Lung (tissue), 12 donors: ENCODE measurements around the gene NPPA. TPM values are rescaled to one million over a fixed set of nuclear protein-coding genes. Genes with fewer than 3 reads are reported as not detected.

Experiments used
- ATAC-seq: fragments of 200-7000 bp; cut with Tn5 transposase; one replicate; pipeline ENCODE4 v1.9.1; 2020; ENCODE audit warnings: moderate number of reproducible peaks; ENCODE audit not compliant: insufficient read depth, low FRiP score
- DNase-seq, 3 donors: peaks; one replicate each; pipeline ENCODE4 v3.0.0-alpha.2; 2013 to 2017
- H3K27ac ChIP-seq, 2 donors: one replicate each; pipeline ENCODE4 v1.5.1; 2013; ENCODE audit warnings: mild to moderate bottlenecking in 2 of 2, moderate library complexity in 2 of 2, control low read depth in 1 of 2, inconsistent platforms in 1 of 2, low read depth in 1 of 2, low read length in 1 of 2
- H3K27me3 ChIP-seq, 3 donors: one replicate each; pipeline ENCODE4 v1.5.1; 2013; ENCODE audit warnings: low read length in 2 of 3; ENCODE audit not compliant: control insufficient read depth in 3 of 3, insufficient read depth in 3 of 3
- H3K36me3 ChIP-seq, 4 donors: one replicate each; pipeline ENCODE4 v1.5.1; 2013; ENCODE audit warnings: low read length in 4 of 4, mild to moderate bottlenecking in 1 of 4, moderate library complexity in 1 of 4; ENCODE audit not compliant: control insufficient read depth in 4 of 4, insufficient read depth in 4 of 4
- H3K4me1 ChIP-seq, 5 donors: one replicate each; pipeline ENCODE4 v1.5.1; 2013; ENCODE audit warnings: low read length in 5 of 5, mild to moderate bottlenecking in 2 of 5, moderate library complexity in 1 of 5; ENCODE audit not compliant: control insufficient read depth in 5 of 5, insufficient read depth in 5 of 5
- H3K4me3 ChIP-seq: one replicate; pipeline ENCODE4 v1.5.1; 2013; ENCODE audit warnings: mild to moderate bottlenecking, control low read depth, moderate library complexity
- H3K9ac ChIP-seq, 2 donors: one replicate each; pipeline ENCODE4 v1.5.1; 2013; ENCODE audit warnings: low read length in 2 of 2, control low read depth in 1 of 2; ENCODE audit not compliant: insufficient read depth in 1 of 2
- H3K9me3 ChIP-seq, 4 donors: one replicate each; pipeline ENCODE4 v1.5.1; 2013; ENCODE audit warnings: low read length in 3 of 4, mild to moderate bottlenecking in 1 of 4, moderate library complexity in 1 of 4; ENCODE audit not compliant: control insufficient read depth in 4 of 4, insufficient read depth in 3 of 4
- CTCF ChIP-seq: IDR thresholded peaks from 2 replicates; pipeline ENCODE4 v1.5.1; 2012; ENCODE audit warnings: mild to moderate bottlenecking; ENCODE audit errors: control extremely low read depth, extremely low read depth
- WGBS, 2 donors: extraction: QIAGEN DNeasy Blood & Tissue Kit; methylation state at CpG; one replicate each; pipeline ENCODE4 v1.1.7; 2013; 5-methylcytosine and 5-hydroxymethylcytosine counted together
- polyA plus RNA-seq, 2 donors: library from polyadenylated mRNA; stranded (reverse); fragments of 200-250 nt; gene quantifications; one replicate each; pipeline ENCODE4 v1.2.1, GENCODE V29; 2013
- total RNA-seq, 2 donors: library from RNA; depleted of rRNA in 1 of 2; stranded (reverse); fragments of >200 nt in 1 of 2; gene quantifications; one replicate each; pipeline ENCODE4 v1.2.1, GENCODE V29; 2014 to 2021
- donor health status: control.
- donor health status: control.
- donor health status: Bipolar disorder and iron deficiency.
- donor health status: healthy.
- donor health status: DM: yes; HTN: yes; CAD: no.

Gene NPPA
- total and polyA plus RNA-seq, 4 donors: 0.81 to 19.8 (median 6.7) TPM; not detected in 1

GRCh38 chr1:11848373-11848700 is 754 bp upstream of the NPPA start:
- no peak for TF ChIP-seq CTCF
- WGBS, 2 donors: 73 to 87% methylated on average over 9 of the region's 9 CpGs

DNA sequence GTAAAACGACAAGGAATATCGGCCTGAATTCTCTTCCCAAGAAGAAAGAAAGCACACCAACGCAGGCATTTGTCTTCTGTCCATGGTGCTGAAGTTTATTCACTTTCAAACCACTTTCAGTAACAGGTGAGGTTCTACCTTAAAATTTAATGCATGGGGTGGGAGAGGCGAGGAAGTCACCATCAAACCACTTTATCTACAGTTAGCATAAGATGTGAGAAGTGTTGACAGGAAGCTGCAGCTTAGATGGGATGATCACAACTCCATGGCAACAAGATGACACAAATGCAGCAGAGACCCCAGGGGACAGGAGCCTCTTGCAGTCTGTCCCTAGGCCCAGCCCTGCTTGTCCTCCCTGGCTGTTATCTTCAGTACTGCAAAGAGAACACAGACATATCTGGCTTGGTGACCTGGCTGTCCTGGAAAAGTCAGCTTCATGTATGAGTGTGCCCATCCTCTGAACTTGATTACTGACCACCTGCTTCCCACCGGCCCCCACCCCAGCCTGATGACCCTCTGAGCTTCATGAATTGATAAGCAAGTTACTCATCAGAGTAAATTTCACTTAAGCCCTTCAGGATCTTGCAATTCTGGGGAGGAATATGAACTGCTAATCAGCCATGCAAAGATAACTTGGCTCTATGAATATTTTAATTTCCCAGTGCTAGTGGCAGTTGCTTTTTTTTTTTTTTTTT is 1.8 kb downstream of the NPPA start:
- Histone ChIP-seq H3K9me3 (peaks cover 0 to 2% (median 0%) of the 10 kb centered on the region in 4 donors), H3K27ac (no peak overlapping the region), H3K4me3 (no peak overlapping the region), H3K36me3 (peaks cover 0 to 37% (median 13%) of the 10 kb centered on the region in 4 donors), H3K4me1 (peaks cover 0 to 15% (median 0%) of the 10 kb centered on the region in 5 donors), H3K9ac (no peak overlapping the region), H3K27me3 (no peaks in the 10 kb centered on the region)
- TF ChIP-seq CTCF: no peak
- ATAC-seq: no peak
- WGBS, 2 donors: 73 to 75% methylated on average over 5 of the region's 5 CpGs
- peak in 2 of 3 donors; percentile 46 to 63 for DNase-seq

More at GRCh38 chr1:11848373-11848700, 754 bp upstream of the NPPA start:
- Histone ChIP-seq H3K9me3 (peaks cover 0 to 2% (median 0%) of the 10 kb centered on the region in 4 donors), H3K4me3 (no peak overlapping the region), H3K27me3 (no peaks in the 10 kb centered on the region), H3K9ac (no peak overlapping the region), H3K36me3 (peaks cover 0 to 21% (median 8%) of the 10 kb centered on the region in 4 donors), H3K4me1 (no peaks in the 10 kb centered on the region), H3K27ac (no peak overlapping the region)
- DNase-seq: no peak
- ATAC-seq: no peak

DNA sequence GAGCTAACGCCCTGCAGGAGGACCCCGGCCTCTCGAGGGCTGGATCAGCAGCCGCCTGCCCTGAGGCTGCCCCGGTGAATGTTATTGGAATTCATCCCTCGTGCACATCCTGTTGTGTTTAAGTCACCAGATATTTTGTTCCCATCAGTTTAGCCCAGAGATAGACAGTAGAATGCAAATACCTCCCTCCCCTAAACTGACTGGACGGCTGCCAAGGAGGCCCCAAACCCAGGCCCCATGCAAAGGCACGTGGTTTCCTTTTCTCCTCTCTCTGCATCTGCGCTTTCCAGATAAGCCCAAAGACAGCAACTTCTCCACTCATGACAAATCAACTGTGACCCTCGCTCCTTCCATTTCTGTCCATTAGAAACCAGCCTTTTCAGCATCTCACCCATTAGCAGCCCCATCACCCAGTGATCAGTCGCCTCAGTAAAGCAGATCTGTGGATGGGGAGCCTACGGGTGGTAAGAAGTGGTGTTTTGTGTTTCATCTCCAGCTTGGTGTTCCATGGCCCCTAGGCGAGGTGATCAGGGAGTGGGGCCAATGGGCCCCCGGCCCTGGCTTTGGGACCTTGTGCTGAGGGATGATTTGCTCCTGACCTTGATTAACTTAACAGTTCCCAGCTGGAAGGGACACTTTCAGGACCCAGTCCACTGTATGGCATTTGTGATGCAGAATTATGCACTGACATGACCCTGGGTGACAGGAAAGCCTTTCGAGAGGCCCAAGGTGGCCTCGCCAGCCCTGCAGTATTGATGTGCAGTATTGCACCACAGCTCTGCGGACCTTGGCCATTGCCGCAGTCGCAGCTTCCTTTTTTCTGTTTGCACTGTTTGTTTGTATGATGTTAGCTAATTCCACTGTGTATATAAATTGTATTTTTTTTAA is 5.2 kb downstream of the NPPA start:
- peaks cover 0 to 15% (median 0%) of the 10 kb centered on the region in 5 donors for H3K4me1 ChIP-seq
- no peaks in the 10 kb centered on the region for H3K9me3 ChIP-seq
- WGBS, 2 donors: 26 to 62% methylated on average over 19 of the region's 19 CpGs
- ATAC-seq (no peak), DNase-seq (peak; percentile 78 to 83 (median 83))
- no peaks in the 10 kb centered on the region for H3K27me3 ChIP-seq
- peaks cover 8 to 65% (median 28%) of the 10 kb centered on the region in 4 donors for H3K36me3 ChIP-seq
- TF ChIP-seq CTCF: no peak
- H3K27ac ChIP-seq: no peak overlapping the region
- H3K9ac ChIP-seq: no peak overlapping the region
- H3K4me3 ChIP-seq: no peak overlapping the region
